Stimulated activated CD4-positive, alpha-beta T cell treated with anti-CD3 and anti-CD28 coated beads, Interleukin-12 subunit alpha, Interleukin-12 subunit beta, amount 100 ng/mL, for 24 hours (primary cell): ENCODE measurements around the gene ZSCAN2.

Experiments used
- DNase-seq, 2 experiments: peaks; one replicate each; pipeline ENCODE4 v3.0.0-alpha.2; 2020; ENCODE audit warnings: low read depth in 2 of 2

ZSCAN2 gene

DNA sequence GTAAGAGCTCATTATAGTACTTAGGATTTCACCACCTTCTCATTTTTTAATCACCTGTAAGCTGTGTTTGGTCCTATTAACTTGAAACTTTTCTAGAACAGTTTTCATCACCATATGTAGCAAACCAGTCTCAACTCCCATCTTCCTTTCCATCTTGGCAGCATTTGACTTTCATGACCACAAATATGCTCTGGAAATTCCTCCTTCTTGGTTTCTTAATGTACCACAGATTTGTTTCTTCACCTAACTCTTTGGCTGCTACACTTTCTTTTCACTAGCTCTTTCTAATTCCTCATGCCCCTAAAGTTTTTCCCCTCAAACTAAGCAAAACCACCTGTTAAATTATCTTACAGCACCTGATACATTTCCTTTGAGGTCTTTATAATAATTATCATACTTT is 70.4 kb downstream of the ZSCAN2 start:
- no peak for DNase-seq
